Liver (tissue), 3 donors: ENCODE results near the gene NKAIN2.

Experiments
- FOXA1 ChIP-seq: IDR thresholded peaks from 2 replicates; pipeline ENCODE4 v1.6.1; 2016; ENCODE audit warnings: antibody characterized with exemption
- JUND ChIP-seq, 2 donors: IDR thresholded peaks; 2 replicates each; pipeline ENCODE4 v1.6.1; 2016; ENCODE audit warnings: antibody characterized with exemption in 2 of 2
- REST ChIP-seq: IDR thresholded peaks from 2 replicates; pipeline ENCODE4 v1.6.1; 2016; ENCODE audit warnings: antibody characterized with exemption, mild to moderate bottlenecking
- RXRA ChIP-seq, 2 donors: IDR thresholded peaks; 2 replicates each; pipeline ENCODE4 v1.6.1; 2017 to 2018; ENCODE audit warnings: antibody characterized with exemption in 2 of 2, mild to moderate bottlenecking in 1 of 2
- SP1 ChIP-seq: IDR thresholded peaks from 2 replicates; pipeline ENCODE4 v1.6.1; 2018; ENCODE audit warnings: antibody characterized with exemption, mild to moderate bottlenecking
- TAF1 ChIP-seq: conservative IDR thresholded peaks from 2 replicates; pipeline ENCODE4 v1.6.1; 2016; ENCODE audit warnings: antibody characterized with exemption, mild to moderate bottlenecking
- YY1 ChIP-seq: IDR thresholded peaks from 2 replicates; pipeline ENCODE4 v1.6.1; 2016; ENCODE audit warnings: antibody characterized with exemption, mild to moderate bottlenecking
- ZBTB33 ChIP-seq: IDR thresholded peaks from 2 replicates; pipeline ENCODE4 v1.6.1; 2016; ENCODE audit warnings: antibody characterized with exemption
- TF ChIP-seq, protein P1 (sequence below): fragments of 150-350 bp; IDR thresholded peaks from 2 replicates; pipeline ENCODE4 v1.5.1; 2017; ENCODE audit warnings: improper control_type of control experiment, low read depth, low read length; ENCODE audit not compliant: missing input control
- TF ChIP-seq, protein P2 (sequence below): IDR thresholded peaks from 2 replicates; pipeline ENCODE4 v1.6.1; 2016; ENCODE audit warnings: antibody characterized with exemption
- donor health status: healthy.
- donor health status: healthy.

- TF ChIP-seq, protein P1, sequence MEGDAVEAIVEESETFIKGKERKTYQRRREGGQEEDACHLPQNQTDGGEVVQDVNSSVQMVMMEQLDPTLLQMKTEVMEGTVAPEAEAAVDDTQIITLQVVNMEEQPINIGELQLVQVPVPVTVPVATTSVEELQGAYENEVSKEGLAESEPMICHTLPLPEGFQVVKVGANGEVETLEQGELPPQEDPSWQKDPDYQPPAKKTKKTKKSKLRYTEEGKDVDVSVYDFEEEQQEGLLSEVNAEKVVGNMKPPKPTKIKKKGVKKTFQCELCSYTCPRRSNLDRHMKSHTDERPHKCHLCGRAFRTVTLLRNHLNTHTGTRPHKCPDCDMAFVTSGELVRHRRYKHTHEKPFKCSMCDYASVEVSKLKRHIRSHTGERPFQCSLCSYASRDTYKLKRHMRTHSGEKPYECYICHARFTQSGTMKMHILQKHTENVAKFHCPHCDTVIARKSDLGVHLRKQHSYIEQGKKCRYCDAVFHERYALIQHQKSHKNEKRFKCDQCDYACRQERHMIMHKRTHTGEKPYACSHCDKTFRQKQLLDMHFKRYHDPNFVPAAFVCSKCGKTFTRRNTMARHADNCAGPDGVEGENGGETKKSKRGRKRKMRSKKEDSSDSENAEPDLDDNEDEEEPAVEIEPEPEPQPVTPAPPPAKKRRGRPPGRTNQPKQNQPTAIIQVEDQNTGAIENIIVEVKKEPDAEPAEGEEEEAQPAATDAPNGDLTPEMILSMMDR = no peak
- TF ChIP-seq JUND (IDR thresholded peaks at IDR 0.05) (no peak), SP1 (no peak), TAF1 (no peak), FOXA1 (no peak), YY1 (no peak), REST (no peak), RXRA (IDR thresholded peaks at IDR 0.05) (no peak), ZBTB33 (no peak)
- TF ChIP-seq, protein P2, sequence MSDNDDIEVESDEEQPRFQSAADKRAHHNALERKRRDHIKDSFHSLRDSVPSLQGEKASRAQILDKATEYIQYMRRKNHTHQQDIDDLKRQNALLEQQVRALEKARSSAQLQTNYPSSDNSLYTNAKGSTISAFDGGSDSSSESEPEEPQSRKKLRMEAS = no peak
These were observed 495.1 kb downstream of the NKAIN2 start for GRCh38 chr6:124298730-124299129.
